ENCODE results near the gene MRPL38.

Gene MRPL38

DNA sequence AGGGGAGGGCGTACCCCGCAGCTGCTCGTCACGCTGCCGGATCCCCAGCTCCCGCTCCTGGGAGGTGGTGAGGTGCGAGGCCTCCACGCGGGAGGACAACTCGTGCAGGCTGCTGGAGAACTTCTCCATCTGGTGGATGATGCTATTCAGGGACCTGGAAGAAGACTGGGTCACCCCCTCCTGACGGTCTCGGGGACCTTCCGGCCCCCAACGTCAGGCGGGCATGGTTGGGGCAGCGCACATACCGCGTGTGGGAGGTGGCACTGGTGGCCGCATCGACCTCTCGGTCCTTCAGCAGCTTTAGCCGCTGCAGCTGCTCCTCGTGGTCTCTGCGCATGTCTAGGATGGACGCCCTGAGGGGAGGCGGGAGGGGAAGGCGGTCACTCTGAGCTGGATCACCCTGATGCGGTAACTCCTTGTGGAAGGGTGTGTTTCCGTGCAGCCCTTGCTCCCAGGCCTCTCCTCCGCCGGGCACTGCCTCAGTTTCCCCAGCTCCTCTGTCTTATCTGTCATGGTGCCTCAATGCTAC lies 13.3 kb upstream of the MRPL38 start:
- no peak for DNase-seq

DNA sequence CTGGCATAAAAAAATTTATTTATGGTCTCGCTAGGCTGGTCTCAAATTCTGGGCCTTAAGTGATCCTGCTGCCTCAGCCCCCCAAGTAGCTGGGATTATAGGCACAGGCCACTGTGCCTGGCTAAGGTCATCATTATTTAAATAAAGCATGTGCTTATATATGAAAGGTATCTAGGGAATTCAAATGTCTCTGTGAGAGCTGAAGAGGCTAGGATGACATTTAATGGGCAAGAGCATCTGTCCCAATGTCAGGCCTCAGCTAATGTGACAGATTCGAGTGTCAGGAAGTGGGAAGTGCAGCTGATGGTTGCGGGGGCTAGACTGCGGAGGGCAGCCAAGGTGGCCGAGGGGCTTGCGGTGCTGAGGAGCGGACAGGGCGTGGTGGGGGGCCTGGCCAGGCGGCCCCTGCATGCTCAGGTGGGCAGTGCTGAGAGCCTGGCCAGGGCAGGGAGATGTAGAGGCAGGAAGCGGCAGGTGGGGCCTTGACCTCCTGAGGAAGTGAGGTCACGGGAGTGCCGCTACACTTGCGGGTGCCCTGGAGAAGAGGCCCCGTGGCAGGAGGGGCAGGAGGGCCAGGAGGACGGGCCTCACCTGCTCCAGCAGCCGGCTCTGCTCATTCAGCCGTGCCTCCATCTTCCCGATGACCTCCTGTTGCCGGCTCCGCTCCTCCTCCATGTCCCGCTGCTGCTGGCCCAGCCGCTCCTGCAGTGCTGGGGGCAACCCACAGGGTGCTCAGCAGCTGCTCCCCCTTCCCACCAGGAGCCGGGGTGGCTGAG lies 12.6 kb upstream of the MRPL38 start:
- no peak for DNase-seq

DNA sequence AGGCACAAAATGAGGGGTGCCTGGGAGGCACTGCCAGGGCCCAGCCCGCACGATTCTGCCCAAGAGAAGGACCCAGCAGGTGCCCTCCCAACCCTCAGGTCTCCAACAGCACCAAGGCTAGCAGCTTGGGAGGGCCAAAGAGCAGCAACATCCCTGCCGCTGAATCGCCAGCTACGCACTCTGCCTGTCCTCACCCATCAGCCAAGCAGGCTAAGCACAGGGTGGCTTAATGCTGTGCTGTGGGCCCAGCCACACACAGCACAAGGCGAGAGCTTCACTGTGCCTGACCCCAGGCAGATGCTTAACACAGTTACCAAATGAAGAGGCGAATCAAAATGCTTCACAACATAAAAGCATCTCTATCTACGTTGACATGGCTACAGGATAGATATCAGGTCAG lies 10.6 kb upstream of the MRPL38 start:
- no peak for DNase-seq

DNA sequence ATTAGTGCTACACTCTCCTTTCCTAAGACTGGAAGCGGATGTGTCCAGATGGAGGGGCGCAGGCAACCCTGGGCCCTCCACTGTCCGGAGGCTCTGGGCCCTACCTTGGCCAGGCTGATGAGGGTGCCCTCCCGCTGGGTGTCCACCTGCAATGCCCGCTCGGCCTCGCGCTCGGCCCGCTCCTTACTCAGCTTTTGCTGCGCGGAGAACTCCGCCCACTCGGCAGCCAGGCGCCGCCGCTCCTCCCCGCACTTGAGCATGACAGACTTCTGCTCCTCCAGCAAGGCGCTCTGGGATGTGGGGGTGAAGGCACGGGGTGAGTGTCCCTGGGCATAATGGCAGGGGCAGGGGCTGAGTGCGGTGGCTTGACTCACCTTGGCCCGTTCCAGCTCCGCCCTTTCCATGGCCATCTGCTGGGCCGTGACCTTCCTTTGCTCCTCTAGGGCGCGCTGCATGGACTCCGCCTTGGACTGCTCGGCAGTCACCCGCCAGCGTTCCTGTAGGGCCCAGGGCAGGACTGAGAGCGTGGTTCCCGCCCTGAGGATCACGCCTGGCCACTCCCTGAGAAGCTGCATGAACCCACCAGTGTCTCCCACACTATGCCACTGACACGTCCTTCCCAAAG lies 10.1 kb upstream of the MRPL38 start:
- DNase-seq, result no peak

DNA sequence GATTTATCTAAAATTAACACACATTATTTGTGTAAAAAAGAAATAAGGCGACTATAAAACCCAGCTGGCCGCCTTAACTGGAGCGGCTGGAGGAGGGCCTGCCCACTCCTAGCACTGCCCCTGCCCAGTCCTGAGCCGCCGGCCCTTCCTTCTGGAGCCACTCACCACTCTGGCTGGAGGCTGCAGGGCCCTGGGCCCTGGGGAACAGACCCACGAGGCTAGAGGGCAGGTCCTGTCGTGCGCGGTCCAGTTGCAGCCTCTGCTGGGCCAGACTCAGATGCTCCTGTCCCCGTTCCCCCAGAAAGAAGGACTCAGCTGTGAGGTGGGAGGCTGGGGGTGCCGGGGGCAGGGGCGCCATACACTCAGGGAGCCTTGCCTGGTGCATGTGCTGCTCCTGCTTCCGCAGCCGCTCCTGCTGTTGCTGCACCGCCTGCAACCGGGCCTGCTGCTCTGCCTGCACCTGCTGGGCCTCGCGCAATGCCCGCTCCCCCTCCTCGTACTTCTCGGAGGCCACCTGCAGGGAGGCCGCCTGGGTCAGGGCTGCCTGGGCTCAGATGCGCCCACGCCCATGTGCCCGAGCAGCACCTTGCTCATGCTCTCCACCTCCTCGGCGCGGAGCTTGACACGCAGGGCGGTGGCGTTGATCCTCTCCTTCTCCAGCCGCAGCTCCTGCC lies 9.0 kb upstream of the MRPL38 start:
- no peak for DNase-seq

DNA sequence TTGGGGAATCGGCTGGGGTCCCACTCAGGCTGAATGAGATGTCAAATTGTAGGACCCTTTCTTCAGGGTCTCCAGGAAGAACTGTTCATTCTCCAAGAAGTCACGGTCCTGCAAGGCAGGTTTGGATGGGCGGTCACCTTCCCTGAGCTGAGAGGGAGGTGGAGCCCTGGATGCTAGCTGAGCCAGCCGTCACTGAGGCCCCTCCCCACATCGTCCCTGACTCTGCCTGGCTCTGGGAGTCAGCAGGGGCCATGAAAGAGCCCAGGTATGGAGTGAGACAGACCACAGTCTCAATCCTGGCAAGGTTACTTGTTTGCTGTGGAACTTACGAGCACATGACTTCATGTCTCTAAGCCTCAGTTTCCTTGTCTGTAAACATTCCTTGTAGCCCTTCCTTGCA lies 6.0 kb upstream of the MRPL38 start:
- DNase-seq, result no peak

DNA sequence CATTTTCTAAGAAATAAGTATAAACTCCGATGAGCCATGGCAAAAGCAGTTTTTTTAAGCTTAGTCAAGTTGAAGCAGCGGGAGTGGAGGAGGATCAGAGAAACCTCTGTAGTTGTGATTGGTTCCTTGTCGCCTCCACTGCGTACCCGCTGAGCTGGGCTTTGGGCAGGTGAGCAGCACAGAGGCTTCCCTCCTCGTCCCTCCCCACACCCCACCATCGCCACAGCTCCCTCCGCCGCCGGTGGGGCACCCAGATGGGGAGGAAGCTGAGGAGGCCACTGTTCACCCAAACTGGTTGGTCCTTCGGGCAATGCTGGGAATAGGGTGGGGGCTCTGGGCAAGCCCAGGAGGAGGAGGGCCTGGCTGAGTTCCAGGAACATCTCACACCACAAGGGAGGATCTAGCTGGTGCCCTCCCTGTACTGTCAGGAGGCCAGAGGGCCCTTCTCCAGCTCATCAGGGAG lies 5.2 kb upstream of the MRPL38 start:
- DNase-seq, result no peak

DNA sequence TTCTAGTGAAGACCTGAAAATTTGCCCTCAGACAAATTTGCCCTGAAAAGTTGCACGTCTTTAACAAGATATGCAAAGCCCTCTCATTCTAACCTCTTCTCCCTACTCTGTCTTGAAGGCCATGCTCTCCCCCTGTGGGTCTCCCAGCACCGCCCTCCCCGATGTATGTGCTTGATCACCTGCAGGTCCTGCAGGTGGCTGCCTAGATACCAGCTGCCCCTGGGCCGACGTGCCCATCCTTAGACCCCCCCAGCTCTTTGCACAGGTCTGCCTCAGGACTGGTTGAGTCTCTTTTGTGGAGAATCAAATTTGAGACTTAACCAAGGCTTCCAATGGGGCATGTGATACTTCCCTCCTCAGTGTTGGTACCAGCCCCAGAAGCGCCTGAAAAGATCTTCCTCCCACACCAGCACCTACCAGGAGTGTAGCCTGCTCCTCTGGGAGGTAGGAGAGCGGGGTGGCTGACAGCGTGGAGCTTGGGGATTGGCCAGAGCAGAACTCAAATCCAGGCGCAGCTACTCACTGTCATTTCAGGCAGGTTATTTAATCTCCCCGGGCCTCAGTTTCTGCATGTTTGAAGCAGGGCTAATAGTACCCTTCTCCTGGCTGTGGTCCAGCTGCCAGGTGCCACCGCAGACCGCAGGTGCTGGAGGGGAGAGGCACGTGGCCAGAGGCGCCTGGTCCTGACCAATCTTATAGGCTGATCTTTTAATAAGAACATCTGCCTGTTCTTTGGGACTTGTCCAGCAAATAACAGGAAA lies 4.5 kb upstream of the MRPL38 start:
- no peak for DNase-seq

DNA sequence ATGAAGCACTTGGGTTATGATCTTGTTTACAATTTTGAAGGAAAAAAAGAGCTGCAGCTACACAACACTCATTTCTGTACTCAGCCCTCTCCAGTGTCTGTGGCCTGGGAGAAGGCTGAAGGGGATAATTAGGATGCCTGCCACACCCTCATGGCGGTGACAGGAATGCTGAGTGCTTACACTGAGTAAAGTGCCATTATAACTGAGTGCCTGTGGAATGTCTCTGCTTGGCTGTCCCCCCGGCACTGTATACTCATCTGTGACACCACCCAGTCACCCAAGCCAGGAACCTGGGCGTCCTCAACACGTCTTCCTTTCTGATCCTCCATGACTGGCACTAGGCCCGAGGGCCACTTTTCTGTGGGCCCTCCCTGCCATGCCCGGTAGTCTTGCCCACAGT lies 3.5 kb upstream of the MRPL38 start:
- no peak for DNase-seq

DNA sequence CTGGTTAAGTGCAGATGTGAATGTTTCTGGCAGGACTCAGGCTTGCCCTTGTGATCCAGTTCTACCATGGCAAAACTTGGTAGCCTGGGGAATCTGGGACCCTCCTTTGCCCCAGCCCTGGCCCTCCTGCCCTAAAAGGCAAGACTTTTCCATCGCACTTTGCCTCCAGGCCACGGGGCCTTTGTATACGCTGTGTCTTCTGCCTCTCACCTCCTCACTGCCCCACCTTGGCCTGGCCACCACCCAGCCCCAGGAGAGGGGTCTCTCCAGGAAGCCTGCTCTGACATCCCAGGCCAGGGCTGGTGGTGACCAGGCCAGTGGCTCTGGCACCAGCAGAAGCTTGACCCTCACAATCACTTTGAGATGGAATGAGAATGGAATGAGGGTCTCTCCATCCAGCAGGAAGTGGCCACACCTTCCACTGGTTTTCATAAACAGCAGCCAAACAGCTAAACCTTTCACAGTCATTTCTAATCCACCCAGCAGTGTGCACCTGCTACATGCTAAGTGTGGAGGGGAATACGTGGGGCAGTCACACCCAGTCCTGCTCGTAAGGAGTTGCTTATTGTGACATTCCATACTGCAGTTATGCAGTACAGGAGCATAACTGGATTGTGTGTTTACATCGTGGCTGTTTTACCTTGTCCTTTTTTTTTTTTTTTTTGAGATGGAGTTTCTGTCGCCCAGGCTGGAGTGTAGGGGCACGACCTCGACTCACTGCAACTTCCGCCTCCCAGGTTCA lies 1.6 kb upstream of the MRPL38 start:
- no peak for DNase-seq

DNA sequence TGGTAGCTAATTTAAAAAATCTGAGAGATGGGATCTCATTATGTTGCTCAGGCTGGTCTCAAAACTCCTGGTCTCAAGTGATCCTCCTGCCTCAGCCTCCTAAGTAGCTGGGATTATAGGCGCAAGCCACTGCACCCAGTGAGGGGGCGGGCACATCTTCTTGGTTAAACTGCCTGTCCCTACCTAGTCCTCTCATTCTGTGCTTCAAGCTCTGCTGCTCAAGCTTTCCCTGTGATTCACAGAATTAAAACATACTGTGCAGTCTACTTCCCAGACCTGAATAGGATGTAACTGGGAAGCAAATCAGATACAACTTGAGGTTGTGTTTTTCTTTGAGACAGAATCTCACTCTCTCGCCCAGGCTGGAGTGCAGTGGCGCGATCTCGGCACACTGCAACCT lies 2.3 kb downstream of the MRPL38 start:
- DNase-seq, result no peak

DNA sequence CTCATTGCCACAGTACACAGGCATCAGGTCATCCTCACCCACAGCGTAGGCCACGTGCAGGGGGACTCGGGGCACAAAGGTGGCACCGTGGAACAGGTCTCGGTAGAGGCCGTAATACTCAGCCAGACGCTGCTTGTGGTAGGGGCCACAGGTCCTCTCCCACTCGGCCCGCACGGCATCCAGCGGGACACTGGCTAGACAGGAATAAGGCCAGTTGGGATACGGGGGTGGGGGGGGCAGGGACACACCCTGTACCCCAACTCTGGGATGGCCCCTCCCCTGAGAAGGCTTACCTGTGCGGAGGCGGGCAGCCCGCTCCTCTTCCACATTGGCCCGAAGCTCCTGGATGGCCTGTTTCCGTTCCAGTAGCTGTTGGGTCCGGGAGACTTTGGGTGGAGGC lies 3.0 kb downstream of the MRPL38 start:
- no peak for DNase-seq

DNA sequence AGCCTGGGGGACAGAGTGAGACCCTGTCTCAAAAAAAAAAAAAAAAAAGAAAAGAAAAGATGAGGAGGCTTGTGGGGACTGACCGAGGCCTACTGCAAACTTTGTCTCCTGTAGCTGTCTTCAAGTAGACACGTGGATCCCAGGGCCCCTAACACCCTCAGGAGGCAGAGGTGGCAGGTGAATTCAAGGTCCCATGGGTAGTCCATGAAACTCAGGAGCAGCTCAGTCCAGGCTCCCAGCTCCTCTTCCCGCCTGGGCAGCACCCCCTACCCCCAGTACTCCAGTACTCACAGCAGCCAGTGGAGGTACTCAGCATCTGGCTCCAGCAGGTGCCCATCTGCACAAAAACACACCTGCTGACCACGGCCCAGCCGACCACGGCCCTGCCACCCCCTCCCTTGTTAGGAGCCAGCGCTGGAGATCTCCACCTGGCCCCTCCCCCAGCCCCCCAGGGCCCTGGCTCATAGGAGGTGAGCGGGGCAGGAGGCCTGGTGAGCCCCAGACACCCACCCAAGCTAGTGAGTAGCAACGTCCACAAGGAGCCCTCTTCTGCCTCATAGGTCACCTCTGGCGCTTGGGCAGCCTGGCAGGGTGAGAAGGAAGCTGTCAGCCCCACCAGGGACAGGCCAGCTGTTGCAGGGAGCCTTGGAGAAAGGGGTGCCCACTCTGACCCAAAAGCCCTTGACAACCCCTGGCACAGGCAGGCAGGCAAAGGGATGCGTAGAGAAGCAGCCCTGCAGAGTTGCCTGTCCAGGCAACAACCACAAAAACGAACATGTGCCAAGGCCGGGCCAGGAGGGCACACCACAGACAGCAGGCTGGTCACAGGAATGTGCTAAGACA lies 3.8 kb downstream of the MRPL38 start:
- DNase-seq, result no peak

DNA sequence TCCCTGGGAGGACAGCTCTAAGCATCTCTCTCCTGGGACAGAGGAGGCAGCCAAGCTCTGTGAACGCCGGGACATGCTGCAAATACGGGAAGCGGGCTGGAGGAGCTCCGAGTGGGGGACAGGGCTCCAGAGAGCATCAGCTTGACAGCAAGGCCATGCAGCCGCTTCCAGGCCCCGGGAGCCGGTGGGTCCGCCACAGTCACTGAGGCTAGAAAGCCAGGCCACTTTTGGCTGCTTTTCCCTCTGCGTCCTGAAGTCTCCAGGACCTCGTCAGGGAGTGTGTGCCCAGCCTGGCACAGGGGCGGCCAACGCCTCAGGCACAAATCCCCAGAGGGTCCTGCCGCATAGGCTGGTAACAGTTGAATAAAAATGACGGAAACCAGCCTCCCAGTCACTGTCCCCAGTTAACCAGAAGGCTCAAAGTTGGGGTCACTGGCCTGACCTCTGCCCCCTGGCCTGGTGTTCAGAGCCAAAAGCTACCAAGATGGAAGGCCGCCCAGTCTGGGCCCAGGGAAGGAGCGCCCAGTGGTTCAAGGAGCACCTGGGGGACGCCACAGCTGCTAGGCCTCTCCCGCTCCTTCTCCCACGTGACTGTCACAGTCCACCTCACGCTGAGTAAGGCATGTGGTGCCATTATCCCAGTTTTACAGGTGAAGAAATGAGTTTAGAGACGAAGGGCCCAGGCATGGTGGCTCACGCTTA lies 4.8 kb downstream of the MRPL38 start:
- DNase-seq, result no peak

DNA sequence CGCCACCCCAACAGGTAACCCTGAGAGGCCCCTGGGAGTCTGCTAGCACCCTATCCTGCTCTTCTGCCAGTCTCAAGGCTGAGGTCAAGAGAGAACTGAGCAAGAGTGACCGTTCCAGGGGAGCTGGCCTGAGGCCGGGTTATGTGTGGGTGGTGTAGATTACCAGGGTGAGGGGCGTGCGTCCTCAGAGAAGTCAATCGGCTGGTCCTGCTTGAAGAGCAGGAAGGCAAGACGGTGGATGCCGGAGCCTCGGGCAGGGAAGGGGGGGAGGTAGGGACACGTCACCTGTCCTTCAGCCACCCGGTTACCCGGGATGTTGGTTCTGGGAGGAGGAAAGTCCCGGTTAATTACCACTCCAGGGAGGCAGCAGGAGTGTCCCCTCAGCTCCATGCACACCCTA lies 5.3 kb downstream of the MRPL38 start:
- no peak for DNase-seq

DNA sequence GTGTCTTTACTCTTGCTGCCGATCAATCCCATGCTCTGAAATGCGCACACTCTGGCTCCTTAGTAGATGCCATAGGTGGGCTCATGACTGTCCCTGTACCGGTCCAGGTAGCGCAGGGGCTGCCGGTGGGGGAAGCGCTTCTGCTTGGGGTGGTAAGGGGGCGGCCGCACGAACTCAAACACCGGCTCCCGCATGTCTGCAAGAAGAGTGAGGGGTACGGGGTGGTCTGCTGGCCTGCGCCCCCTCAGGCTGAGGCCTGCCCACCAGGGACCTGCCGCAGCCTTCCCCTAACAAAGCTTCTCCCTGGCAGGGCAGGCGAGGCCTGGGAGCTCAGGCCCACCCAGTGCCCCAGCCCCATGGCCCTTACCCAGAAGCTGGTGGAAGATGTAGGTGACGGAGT lies 5.9 kb downstream of the MRPL38 start:
- no peak for DNase-seq

DNA sequence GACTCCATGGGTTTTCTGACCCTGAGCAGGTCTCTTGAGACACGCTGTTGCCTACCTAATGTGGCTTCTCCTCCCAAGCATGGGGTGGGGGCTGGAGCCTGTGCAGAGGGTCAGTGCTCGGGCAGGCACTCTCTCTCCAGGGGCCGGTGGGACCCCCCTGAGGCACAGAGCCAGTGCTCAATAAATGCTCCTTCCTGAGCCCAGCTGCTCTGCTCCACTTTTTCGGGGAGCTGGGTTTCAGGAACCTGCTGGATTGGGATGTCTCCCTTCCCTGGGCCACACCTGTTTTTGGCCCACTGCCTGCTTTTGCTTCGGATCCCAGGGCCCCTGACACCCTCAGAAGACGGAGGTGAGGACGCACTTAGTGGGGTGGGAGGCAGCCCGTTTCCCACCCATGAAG lies 6.6 kb downstream of the MRPL38 start:
- no peak for DNase-seq

DNA sequence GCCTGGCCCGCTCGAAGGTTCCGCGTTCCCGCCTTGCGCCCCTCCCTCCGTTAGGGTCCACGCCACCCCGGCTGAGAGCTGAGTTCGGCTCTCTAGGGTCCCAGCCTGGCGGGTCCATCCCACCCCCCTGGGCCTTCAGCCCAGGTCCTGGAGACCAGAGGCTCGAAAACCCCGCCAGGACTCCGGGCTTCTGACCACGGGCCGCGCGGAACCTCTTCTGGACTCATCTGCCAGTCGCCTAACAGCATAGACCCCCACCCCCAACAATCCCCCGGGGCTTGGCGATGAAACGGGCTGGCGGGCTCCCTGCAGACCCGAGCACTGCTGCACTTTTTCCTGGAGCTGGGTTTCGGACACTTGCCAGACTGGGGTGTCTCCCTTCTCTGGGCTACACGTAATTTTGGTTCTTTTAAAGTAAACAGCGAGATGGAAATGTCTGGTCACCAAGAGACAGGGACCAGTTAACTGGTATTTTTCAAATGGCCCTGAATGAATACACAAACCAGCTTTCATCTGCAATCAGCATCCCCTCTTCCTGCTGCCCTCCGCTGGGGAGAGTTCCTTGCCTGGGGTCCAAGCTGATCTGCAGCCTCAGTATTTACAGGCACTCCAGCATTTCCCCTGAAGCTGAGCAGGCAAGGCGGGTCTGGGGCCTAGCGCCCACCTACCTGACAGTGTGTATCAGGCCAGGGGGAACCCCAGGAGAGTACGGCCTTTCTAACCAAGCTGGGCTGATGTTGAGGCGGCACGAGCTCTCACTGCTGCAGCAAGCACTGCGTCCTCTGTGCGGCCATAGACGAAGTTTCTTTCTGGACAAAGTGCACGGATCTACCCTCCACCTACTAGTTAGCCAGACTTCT lies 7.3 kb downstream of the MRPL38 start:
- no peak for DNase-seq

DNA sequence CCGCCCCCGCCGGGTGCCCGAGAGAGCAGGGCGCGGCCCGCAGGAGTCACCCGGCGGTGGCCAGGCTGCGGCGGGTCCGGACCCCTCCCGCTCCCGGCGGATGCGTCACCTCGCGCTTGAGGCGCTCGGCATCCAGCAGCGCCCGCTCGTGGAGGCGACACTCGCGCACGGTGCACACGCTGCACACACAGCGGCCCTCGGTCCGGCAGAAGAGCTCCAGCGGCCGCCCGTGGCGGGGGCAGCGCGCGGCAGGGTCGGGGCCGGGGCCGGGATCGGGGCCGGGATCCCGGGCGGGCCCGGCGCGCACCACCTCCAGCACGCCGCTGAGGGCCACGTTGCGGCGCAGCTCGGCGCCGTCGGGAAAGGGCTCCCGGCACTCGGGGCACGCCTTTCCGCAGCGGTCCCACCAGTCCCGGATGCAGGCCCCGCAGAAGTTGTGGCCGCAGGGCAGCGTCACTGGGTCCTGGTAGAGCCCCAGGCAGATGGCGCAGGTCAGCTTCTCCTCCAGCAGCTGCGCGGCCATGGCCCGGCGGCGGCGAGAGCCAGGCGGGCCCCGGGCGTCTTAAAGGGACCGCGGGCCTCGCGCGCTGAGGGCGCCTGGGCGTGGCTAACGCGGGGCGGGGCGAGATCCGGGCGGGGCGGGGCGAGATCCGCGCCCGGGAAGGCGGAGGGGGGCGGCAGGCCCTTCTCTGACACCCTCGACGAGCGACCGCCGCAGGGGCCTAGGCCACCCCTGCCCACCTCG lies 8.1 kb downstream of the MRPL38 start, which contains the start of gene TRIM65:
Gene TRIM65, minus strand, starts transcription at position 537 of the 745 bp plus-strand sequence. Its CDS starts 14 bp downstream, at position 523.
- DNase-seq, result peak; percentile 65

Measured in NK-92 treated with Interleukin-12 subunit alpha and Interleukin-12 subunit beta, amount 100 ng/mL, for 24 hours (cell line).